Ishikawa (cell line): ENCODE results near the gene NUP93.

Experiments
- CEBPB ChIP-seq: IDR thresholded peaks from 2 replicates; pipeline ENCODE4 v1.6.1; 2012
- CREB1 ChIP-seq: IDR thresholded peaks from 2 replicates; pipeline ENCODE4 v1.6.1; 2012; ENCODE audit warnings: low read depth
- EGR1 ChIP-seq: IDR thresholded peaks from 2 replicates; pipeline ENCODE4 v1.6.1; 2012
- EP300 ChIP-seq: IDR thresholded peaks from 2 replicates; pipeline ENCODE4 v1.6.1; 2012; ENCODE audit warnings: borderline replicate concordance
- MAX ChIP-seq: IDR thresholded peaks from 2 replicates; pipeline ENCODE4 v1.6.1; 2012
- RAD21 ChIP-seq: IDR thresholded peaks from 2 replicates; pipeline ENCODE4 v1.6.1; 2012; ENCODE audit warnings: low read depth
- REST ChIP-seq: IDR thresholded peaks from 2 replicates; pipeline ENCODE4 v1.6.1; 2012; ENCODE audit warnings: low read depth, mild to moderate bottlenecking
- USF1 ChIP-seq: IDR thresholded peaks from 2 replicates; pipeline ENCODE4 v1.6.1; 2012
- YY1 ChIP-seq: IDR thresholded peaks from 2 replicates; pipeline ENCODE4 v1.6.1; 2012; ENCODE audit warnings: low read depth
- ZBTB7A ChIP-seq: IDR thresholded peaks from 2 replicates; pipeline ENCODE4 v1.6.1; 2012; ENCODE audit warnings: low read depth

DNA sequence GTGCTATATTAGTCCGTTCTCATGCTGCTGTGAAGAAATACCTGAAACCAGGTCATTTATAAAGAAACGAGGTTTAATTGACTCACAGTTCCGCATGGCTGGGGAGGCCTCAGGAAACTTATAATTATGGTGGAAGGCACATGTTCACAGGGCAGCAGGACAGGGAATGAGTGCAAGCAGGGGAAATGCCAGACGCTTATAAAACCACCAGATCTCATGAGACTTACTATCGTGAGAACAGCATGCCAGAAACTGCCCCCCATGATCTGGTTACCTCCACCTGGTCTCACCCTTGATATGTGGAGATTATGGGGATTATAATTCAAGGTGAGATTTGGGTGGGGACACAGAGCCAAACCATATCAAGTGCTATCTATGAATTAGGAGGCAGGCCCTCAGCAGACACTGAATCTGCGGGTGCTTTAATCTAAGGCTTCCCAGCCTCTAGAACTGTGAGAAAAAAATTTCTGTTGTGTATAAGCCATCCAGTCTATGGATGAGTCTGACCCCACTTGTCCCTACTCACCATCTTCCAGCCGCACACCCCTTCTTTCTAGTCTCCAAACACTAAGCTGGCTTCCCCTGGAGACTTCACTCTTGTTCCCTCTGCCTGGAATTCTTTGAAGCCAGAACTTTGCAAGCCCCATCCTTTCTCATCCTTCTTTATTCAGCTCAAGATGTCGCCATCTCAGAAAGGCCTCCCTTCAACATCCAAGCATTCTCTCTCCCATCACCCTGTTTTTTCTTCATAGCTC lies 772 bp upstream of the NUP93 start:
- TF ChIP-seq REST (no peak), CREB1 (no peak), MAX (no peak; the same call in 1 of the 2 replicates), EP300 (no peak), ZBTB7A (no peak), RAD21 (no peak), EGR1 (no peak), CEBPB (no peak), YY1 (no peak), USF1 (no peak)
